GM03348 (cell line): Measurements from ENCODE around the gene ZC3H12D.
A peak's percentile ranks its signal among the peaks of the same experiment; 100 is the strongest.

Experiments used
- DNase-seq: peaks from one replicate; pipeline ENCODE4 v3.0.0; 2012; ENCODE audit warnings: low spot score

ZC3H12D gene

DNA sequence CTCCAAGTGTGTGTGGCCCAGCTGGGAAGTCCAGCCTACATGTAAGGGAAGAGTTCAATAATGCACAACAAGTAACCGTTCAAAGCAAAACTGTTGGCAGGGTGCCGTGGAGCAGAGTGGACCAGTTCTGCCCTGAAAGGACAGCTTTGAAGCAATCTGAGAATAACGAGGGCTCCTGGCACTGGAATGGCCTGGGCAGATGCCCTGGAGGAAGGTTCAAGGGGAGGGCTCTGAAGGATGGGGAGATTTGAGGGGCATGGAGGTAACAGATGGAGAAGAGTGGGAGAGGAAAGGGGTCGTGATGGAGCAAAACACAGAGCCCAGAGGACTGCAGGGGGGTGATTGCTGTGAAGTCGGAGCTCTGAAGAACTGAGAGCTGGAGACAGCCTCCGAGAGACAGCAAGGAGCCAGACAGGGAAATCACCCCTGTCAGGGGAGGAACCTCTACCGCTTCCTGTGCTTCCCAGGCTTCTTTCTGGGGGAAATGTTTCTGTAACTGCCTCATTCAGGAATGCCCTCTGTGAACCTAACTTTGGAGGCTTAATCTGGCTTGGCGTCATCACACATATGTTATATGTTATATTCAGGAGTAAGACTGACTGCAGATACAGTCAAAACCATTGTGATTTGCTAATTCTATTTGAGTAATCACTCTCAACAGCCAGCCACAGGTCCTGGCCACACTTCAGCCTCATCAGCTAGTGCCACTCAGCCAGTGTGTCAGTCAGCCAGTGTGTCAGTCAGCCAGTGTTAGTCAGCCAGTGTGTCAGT lies 41.2 kb downstream of the ZC3H12D start:
- no peak for DNase-seq

- DNase-seq = no peak
These were observed 43.1 kb downstream of the ZC3H12D start for GRCh38 chr6:149441740-149442139.

GRCh38 chr6:149440735-149441671 lies 43.8 kb downstream of the ZC3H12D start:
- no peak for DNase-seq

DNA sequence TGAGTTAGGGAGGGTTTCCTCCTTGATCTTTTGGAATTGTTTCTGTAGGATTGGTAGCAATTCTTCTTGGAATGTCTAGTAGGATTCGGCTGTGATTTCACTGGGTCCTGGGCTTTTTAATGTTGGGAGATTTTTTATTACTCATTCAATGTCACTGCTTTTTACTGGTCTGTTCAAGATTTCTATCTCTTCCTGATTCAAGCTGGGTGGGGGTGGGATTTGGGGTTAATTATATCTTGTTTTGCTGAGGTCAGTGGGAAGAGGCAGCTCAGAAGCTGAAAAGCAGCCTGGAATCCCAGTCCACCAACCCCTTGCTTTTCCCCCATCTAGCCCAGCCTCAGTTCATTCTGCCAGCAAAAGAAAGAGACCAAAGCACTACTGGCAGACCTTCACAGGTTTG lies 45.2 kb downstream of the ZC3H12D start:
- no peak for DNase-seq

DNA sequence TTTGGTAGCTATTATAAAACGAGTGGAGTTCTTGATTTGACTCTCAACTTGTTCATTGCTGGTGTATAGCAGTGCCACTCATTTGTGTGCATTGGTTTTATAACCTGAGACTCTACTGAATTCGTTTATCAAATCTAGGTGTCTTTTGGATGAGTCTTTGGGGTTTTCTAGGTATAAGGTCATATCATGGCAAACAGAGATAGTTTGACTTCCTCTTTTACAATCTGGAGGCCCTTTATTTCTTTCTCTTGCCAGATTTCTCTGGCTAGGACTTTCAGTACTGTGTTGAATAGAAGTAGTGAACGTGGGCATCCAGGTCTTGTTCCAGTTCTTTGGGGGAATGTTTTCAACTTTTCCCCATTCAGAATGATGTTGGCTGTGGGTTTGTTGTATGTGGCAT lies 46.0 kb downstream of the ZC3H12D start:
- no peak for DNase-seq

DNA sequence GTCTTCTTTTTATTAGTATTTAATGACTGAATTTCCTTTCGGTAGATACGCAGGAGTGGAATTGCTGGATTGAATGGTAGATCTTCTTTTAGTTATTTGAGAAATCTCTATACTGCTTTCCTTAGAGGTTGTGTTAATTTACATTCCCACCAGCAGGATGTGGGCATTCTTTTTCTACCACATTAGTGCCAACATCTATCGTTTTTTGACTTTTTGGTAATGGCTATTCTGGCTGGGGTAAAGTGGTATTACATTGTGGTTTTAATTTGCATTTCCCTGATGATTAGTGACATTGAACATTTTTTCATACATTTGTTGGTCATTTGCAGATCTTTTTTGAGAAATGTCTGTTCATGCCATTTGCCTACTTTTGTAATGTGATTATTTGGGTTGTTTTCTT lies 47.6 kb downstream of the ZC3H12D start:
- no peak for DNase-seq

- DNase-seq = no peak
These were observed 48.2 kb downstream of the ZC3H12D start for GRCh38 chr6:149436647-149437046.

GRCh38 chr6:149435919-149436586 lies 48.8 kb downstream of the ZC3H12D start:
- DNase-seq = no peak

- DNase-seq = no peak
These were observed 50.9 kb downstream of the ZC3H12D start for GRCh38 chr6:149433881-149434280.

DNA sequence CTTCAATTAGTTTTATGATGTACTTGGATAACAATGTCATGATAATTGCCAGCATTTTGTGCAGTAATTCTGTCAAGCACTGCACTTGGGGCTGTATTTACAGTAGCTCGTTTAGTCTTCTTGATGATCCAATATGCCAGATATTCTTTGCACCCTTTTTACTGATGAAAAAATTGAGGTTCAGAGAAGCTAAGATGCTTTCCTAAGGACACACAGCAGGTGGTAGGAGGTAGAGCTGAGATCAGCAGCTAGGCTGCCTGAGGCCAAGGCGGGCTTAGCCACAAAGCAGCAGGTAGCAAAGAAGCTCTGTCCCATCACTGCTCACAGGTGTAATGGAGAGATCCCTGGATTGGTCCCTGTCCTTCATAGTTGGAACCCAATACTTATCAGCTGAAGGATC lies 51.4 kb downstream of the ZC3H12D start:
- DNase-seq = no peak

- DNase-seq = peak; percentile 91
These were observed 52.7 kb downstream of the ZC3H12D start for GRCh38 chr6:149431905-149432775.

DNA sequence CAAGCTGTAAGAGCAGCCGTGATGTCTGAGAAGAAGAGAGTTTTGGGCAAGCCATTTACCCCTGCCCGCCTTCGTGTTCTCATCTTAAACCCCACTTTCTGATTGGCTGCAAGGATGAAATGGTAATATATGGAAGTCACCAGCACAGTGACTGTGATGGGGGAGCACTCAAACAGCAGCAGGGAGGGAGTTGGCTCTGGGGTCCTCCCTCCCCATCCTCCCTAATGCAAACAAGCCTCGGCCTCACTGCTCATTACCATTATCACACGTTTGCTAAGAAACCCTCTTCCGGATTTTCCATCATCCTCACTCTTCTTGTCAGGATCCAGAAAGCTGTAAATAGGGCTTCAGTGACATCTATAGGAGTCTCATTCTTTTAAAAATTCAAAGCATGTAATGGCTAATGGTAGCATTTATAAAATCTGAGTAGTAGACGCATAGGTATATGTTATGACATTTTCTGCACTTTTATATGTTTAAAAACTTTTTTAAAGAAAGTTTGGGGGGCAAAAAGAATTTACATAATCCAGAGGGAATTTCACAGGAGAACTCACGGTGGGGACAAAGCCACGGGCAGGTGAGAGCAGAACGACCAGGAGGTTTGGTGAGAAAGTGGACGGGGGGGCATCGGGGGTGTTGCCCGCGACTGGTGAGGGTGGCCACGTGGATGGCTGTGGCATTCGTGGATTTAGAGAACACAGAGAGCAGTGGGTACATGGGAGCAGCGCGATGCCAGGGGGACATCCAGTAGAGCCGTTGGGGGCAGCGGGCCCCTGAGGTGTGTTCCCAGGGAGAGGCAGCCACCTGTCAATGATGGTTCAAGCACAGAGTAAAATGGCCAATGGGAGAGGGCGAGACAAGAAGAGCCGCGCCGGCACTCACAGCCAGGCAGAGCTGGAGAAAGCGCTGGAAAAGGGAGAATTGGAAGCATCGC lies 55.1 kb downstream of the ZC3H12D start:
- DNase-seq = no peak

DNA sequence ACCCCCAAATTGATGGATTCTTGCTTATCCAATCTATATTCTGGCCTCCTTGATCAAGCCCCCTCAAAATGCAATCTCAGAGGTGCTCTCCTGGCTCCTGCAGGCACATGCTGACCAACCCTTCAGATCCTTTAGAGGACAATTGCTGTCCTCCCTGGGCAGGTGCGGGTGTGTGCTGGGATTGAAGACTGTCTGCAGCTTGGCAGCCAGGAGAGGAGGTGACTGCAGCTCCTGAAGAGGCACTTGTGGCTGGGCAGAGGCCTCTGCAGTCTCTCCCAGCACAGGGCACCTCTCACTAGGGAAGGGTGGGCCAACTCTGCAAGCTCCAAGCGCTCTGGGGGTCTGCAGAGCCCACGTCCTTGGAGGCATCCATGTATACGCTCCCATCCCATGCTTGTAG lies 56.2 kb downstream of the ZC3H12D start:
- no peak for DNase-seq

DNA sequence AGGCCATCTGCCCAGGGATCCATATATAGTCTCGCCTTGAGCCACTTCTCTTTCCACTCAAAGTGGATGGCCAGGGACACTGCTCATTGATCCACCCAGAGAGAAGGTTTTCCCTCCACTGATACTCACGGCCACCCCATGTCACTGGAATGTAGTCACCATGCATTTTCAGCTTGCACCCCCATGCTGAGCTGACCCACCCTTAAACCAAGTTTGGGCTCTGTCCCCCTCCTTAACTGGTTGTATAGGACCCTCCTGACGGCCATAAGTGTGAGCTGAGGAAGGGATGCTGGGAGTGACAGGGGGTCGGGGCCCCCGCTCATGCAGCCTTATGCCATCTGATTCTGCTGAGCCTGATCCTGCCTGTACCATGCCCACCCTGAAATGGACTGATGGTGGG lies 59.1 kb downstream of the ZC3H12D start:
- DNase-seq = no peak

DNA sequence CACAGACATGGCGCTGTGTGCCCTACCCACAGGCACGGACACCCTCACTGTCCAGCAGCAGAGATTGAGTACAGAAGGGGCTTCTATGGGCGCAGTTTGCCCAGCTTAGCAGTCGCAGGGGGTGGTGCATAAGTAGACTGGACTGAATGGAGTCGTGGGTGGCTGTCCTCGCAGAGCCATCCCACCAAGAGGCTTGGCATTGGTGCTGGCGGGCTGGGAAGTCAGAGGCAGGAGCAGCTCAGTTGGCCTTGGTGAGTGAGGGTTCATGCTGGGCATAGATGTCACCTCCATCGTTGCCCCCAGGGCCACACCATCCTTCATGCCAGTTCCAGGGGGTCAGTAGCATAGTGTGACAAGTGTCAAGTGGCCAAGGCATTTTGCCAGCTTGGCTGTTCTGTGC lies 59.6 kb downstream of the ZC3H12D start:
- no peak for DNase-seq

DNA sequence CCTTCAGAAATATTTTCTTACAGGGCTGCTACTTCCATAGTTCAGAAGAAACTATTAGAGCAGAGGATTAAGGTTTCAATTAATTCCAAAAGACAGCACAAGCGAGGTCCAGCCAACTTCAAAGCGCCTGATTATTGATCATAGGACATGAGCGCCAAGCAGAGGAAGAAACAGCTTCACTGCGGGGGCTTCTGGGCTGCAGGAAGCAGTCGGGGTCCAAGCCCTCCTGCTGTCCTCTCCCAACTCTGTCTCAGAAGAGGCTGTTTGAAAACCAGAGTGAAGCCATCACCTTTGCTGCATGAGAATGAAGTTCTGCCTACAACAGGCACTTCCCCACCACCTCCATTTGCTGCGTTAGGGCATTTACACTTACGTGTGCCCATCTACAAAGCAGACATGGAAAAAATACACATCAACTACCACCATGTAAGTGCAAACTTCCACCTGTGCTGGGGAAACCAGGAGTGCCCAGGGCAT lies 60.8 kb downstream of the ZC3H12D start:
- DNase-seq = no peak

GRCh38 chr6:149422581-149422980 lies 62.2 kb downstream of the ZC3H12D start:
- DNase-seq = no peak

GRCh38 chr6:149421132-149421531 lies 63.7 kb downstream of the ZC3H12D start:
- no peak for DNase-seq

DNA sequence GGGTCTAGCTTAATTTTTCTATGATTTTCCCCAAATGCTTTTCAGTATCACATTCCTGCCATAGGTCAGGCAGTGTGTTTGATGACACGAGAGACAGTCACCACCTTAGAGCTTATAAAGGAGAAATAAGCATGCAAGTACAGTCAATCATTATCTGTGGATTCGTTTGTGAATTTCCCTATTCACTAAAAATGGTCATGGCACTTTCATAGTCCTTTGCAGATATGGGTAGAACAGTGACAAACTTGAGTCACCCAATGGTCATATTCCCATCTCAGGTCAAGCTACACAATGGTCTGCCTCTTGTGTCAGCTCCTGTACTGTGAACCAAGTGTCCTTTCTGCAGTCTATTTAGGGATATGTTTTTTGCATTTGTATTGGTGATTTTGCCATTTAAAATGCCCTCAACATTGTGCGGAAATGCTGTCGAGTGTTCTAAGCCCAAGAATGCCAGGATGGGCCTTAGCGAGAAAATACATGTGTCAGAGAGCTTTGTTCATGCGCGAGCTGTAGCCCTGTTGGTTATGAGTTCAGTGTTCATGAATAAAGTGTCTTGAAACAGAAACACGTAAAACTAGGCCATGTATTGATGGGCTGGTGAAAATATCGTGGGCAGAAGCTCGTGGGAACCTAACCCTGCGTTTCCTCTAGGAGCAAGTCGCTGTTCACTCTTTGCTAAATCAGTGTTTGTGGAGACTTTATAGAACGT lies 65.0 kb downstream of the ZC3H12D start:
- DNase-seq = no peak

GRCh38 chr6:149414821-149415220 lies 70.0 kb downstream of the ZC3H12D start:
- no peak for DNase-seq
